Activated CD4-positive, alpha-beta T cell treated with anti-CD3 and anti-CD28 coated beads, Interleukin-2, amount 50 U/mL, for 1 hour (primary cell): ENCODE measurements around the gene SLC7A10.

ENCODE experiments used
- DNase-seq: peaks from one replicate; pipeline ENCODE4 v3.0.0-alpha.2; 2020

SLC7A10 gene

GRCh38 chr19:33225458-33225926 lies at the start of gene SLC7A10:
SLC7A10 (minus strand) TSS chr19:33225850; CDS start chr19:33225703, 147 bp downstream.
- DNase-seq = no peak

- DNase-seq = no peak
Measured at GRCh38 chr19:33274663-33275558, 49.3 kb upstream of the SLC7A10 start.

- DNase-seq = no peak
Measured at GRCh38 chr19:33273881-33274662, 48.4 kb upstream of the SLC7A10 start.

GRCh38 chr19:33273065-33273736 lies 47.6 kb upstream of the SLC7A10 start:
- DNase-seq = no peak

- no peak for DNase-seq
Measured at GRCh38 chr19:33271246-33272021, 45.8 kb upstream of the SLC7A10 start.

GRCh38 chr19:33270769-33271168 lies 45.1 kb upstream of the SLC7A10 start:
- DNase-seq = no peak

- DNase-seq = no peak
Measured at GRCh38 chr19:33269016-33269415, 43.4 kb upstream of the SLC7A10 start.

- no peak for DNase-seq
Measured at GRCh38 chr19:33268162-33268991, 42.7 kb upstream of the SLC7A10 start.

- no peak for DNase-seq
Measured at GRCh38 chr19:33267706-33268105, 42.1 kb upstream of the SLC7A10 start.

GRCh38 chr19:33266974-33267484 lies 41.4 kb upstream of the SLC7A10 start:
- no peak for DNase-seq

- no peak for DNase-seq
Measured at GRCh38 chr19:33264881-33265445, 39.3 kb upstream of the SLC7A10 start.

- no peak for DNase-seq
Measured at GRCh38 chr19:33263325-33264023, 37.8 kb upstream of the SLC7A10 start.

- no peak for DNase-seq
Measured at GRCh38 chr19:33261511-33262189, 36.0 kb upstream of the SLC7A10 start.

- no peak for DNase-seq
Measured at GRCh38 chr19:33260628-33261418, 35.2 kb upstream of the SLC7A10 start.

GRCh38 chr19:33259539-33259938 lies 33.9 kb upstream of the SLC7A10 start:
- no peak for DNase-seq

- DNase-seq = no peak
Measured at GRCh38 chr19:33257828-33258227, 32.2 kb upstream of the SLC7A10 start.

GRCh38 chr19:33256261-33256660 lies 30.6 kb upstream of the SLC7A10 start:
- no peak for DNase-seq

GRCh38 chr19:33255781-33256180 lies 30.1 kb upstream of the SLC7A10 start:
- no peak for DNase-seq
